Articular chondrocyte of knee joint (primary cell): ENCODE measurements around the gene GNAO1. TPM values are rescaled to one million over a fixed set of nuclear protein-coding genes. Genes with fewer than 3 reads are reported as not detected.

Experiments
- small RNA-seq: library from RNA; depleted of rRNA; stranded (forward); fragments of <200 nt; gene quantifications from one replicate; pipeline ENCODE3, GENCODE V24; 2012
- total RNA-seq: library from RNA; depleted of rRNA; stranded (reverse); fragments of >200 nt; gene quantifications from 2 replicates; pipeline ENCODE4 v1.2.3, GENCODE V29; 2012

GNAO1 gene
- not detected in 2 replicates for total RNA-seq

GRCh38 chr16:56191156-56191815 is at the start of gene GNAO1:
Gene GNAO1, plus strand, starts transcription at chr16:56191489. Its CDS starts 747 bp downstream, at chr16:56192236.

Small RNA genes lying within 50 kb of the gene (small RNA-seq; reads per million reads assigned to genes)
- not detected for gene MIR3935

Other genes starting within 250 kb of the GNAO1 start
- 191 and 221 TPM in 2 replicates for gene AMFR, start 234.1 kb downstream of the GNAO1 start, total RNA-seq